K562 (cell line): ENCODE measurements around the gene SGPP1. TPM values are rescaled to one million over a fixed set of nuclear protein-coding genes. Genes with fewer than 3 reads are reported as not detected.

Source experiments
- ATAC-seq: fragments of 200-7000 bp; cut with Tn5 transposase; 3 replicates; pipeline ENCODE4 v1.9.1; 2020; ENCODE audit warnings: moderate library complexity
- BruUV-seq: library from RNA; stranded (reverse); fragments of 400-500 nt; replicated peaks from 2 replicates; lab custom pipeline; 2021; lab: Mats Ljungman, UMichigan
- CTCF ChIA-PET: fragments of 300-600 bp; formaldehyde crosslinking; extraction: SDS; loops from one replicate; lab custom pipeline; 2021; ENCODE audit warnings: low intra/inter-chr PET ratio; lab: Yijun Ruan, JAX
- POLR2A ChIA-PET: fragments of 300-600, 350-650 bp; sonication (Branson Sonifier 250); formaldehyde crosslinking; extraction: SDS; loops from one replicate; lab custom pipeline; 2021; ENCODE audit warnings: antibody characterized with exemption, inconsistent platforms; lab: Yijun Ruan, JAX
- DNase-seq, 4 experiments: peaks; one replicate each; pipeline versions ENCODE4 v3.0.0 to v3.0.0-alpha.2; 2011 to 2018; ENCODE audit warnings: low spot score in 3 of 4, mixed read lengths in 3 of 4; ENCODE audit errors: extremely low read depth in 1 of 4
- FAIRE-seq: peaks from 2 replicates; lab custom pipeline; 2011; peaks lifted over from hg19 to GRCh38; lab: Jason Lieb, UNC
- H2AFZ ChIP-seq: 2 replicates; pipeline ENCODE4 v1.6.0; 2011; ENCODE audit warnings: low read depth, low read length, control low read depth, inconsistent platforms
- H3K27ac ChIP-seq: fragments of 200-600 bp; 3 replicates; pipeline ENCODE4 v1.8.0; 2011; ENCODE audit warnings: low read depth, mild to moderate bottlenecking, control low read depth, inconsistent platforms, low read length, moderate library complexity, mixed read lengths; ENCODE audit errors: extremely low read depth
- H3K27me3 ChIP-seq, 2 experiments: fragments of 300-600 bp in 1 of 2; 2 replicates in 1 of 2; 3 replicates in 1 of 2; pipeline versions ENCODE4 v1.6.0 to v1.8.0; 2011; ENCODE audit warnings: inconsistent platforms in 2 of 2, low read length in 2 of 2, mild to moderate bottlenecking in 1 of 2, mixed read lengths in 1 of 2, moderate library complexity in 1 of 2; ENCODE audit not compliant: control insufficient read depth in 2 of 2, insufficient read depth in 2 of 2
- H3K36me3 ChIP-seq: fragments of 300-600 bp; 3 replicates; pipeline ENCODE4 v1.8.0; 2011; ENCODE audit warnings: mild to moderate bottlenecking, low read length, inconsistent platforms; ENCODE audit not compliant: control insufficient read depth, insufficient read depth
- H3K4me1 ChIP-seq, 2 experiments: fragments of 200-600 bp in 1 of 2; replicated peaks in 1 of 2; 2 replicates in 1 of 2; 3 replicates in 1 of 2; pipeline versions ENCODE4 v1.5.1 to v1.8.0; 2011; ENCODE audit warnings: inconsistent platforms in 2 of 2, low read length in 2 of 2, mild to moderate bottlenecking in 1 of 2, mixed read lengths in 1 of 2, moderate library complexity in 1 of 2; ENCODE audit not compliant: control insufficient read depth in 2 of 2, insufficient read depth in 2 of 2
- H3K4me2 ChIP-seq: 2 replicates; pipeline ENCODE4 v1.6.1; 2011; ENCODE audit warnings: low read length, control low read depth, inconsistent platforms, mixed read lengths; ENCODE audit not compliant: insufficient read depth
- H3K4me3 ChIP-seq: fragments of 200-600 bp; sonication (generic), shearing (Covaris generic); 2 replicates; pipeline ENCODE4 v1.5.1; 2016; ENCODE audit warnings: control low read depth, inconsistent platforms
- H3K79me2 ChIP-seq: fragments of 200-600 bp; 3 replicates; pipeline ENCODE4 v1.8.0; 2011; ENCODE audit warnings: low read length, inconsistent platforms; ENCODE audit not compliant: control insufficient read depth, insufficient read depth
- H3K9ac ChIP-seq, 2 experiments: 2 replicates each; pipeline versions ENCODE4 v1.6.0 to v1.6.1; 2011; ENCODE audit warnings: low read depth in 2 of 2, low read length in 2 of 2, control low read depth in 1 of 2, inconsistent platforms in 1 of 2, mild to moderate bottlenecking in 1 of 2, mixed read lengths in 1 of 2; ENCODE audit not compliant: insufficient read depth in 1 of 2
- H3K9me1 ChIP-seq: one replicate; pipeline ENCODE4 v1.6.0; 2011; ENCODE audit warnings: inconsistent platforms, mild to moderate bottlenecking, low read length, moderate library complexity; ENCODE audit not compliant: control insufficient read depth, insufficient read depth
- H3K9me3 ChIP-seq: replicated peaks from 2 replicates; pipeline ENCODE4 v1.5.1; 2011; ENCODE audit warnings: low read depth, low read length, inconsistent platforms; ENCODE audit not compliant: control insufficient read depth, insufficient read depth
- H4K20me1 ChIP-seq: replicated peaks from 2 replicates; pipeline ENCODE4 v1.6.1; 2011; ENCODE audit warnings: low read length, inconsistent platforms, mixed read lengths; ENCODE audit not compliant: control insufficient read depth, insufficient read depth
- AFF1 ChIP-seq, 2 experiments: fragments of 450-650 bp; IDR thresholded peaks; 2 replicates each; pipeline ENCODE4 v1.6.1; 2018; ENCODE audit warnings: mild to moderate bottlenecking in 2 of 2, low read depth in 1 of 2; ENCODE audit not compliant: partially characterized antibody in 2 of 2
- BCLAF1 ChIP-seq, 2 experiments: fragments of 450-650 bp in 1 of 2; IDR thresholded peaks; 2 replicates each; pipeline ENCODE4 v1.6.1; 2011 to 2017; ENCODE audit warnings: low read depth in 2 of 2, antibody characterized with exemption in 1 of 2, borderline replicate concordance in 1 of 2, low read length in 1 of 2, mild to moderate bottlenecking in 1 of 2, mixed read lengths in 1 of 2; ENCODE audit not compliant: control insufficient read depth in 1 of 2
- CBFA2T2 ChIP-seq: fragments of 450-650 bp; conservative IDR thresholded peaks from 2 replicates; pipeline ENCODE4 v1.6.1; 2017; ENCODE audit warnings: mild to moderate bottlenecking
- HBP1 ChIP-seq: fragments of 450-650 bp; formaldehyde crosslinking; IDR thresholded peaks from 2 replicates; pipeline ENCODE4 v1.4.0; 2022; ENCODE audit warnings: missing genetic modification characterization
- MBD1 ChIP-seq: fragments of 250-450 bp; sonication (Bioruptor Pico); IDR thresholded peaks from 2 replicates; pipeline ENCODE4 v1.8.0; 2022; ENCODE audit warnings: inconsistent platforms
- MBD2 ChIP-seq: sonication (generic); IDR thresholded peaks from 2 replicates; pipeline ENCODE4 v1.6.1; 2016; ENCODE audit warnings: low read depth, borderline replicate concordance
- SMARCE1 ChIP-seq: fragments of 450-650 bp; IDR thresholded peaks from 2 replicates; pipeline ENCODE4 v1.7.1; 2016; ENCODE audit warnings: mild to moderate bottlenecking
- TAF15 ChIP-seq: fragments of 200-400 bp; formaldehyde crosslinking; IDR thresholded peaks from 2 replicates; pipeline ENCODE4 v1.6.1; 2017; ENCODE audit warnings: mild to moderate bottlenecking, low read depth, low read length, moderate library complexity
- ZFX ChIP-seq: sonication (generic); formaldehyde crosslinking; IDR thresholded peaks from 2 replicates; pipeline ENCODE4 v1.8.0; 2022; ENCODE audit warnings: mild to moderate bottlenecking, missing genetic modification reagents, moderate library complexity
- in situ Hi-C: fragments of 300-500 bp; cut with MboI; formaldehyde crosslinking; loops from 4 replicates; pipeline ENCODE4 v1.15.0; 2018; ENCODE audit warnings: inconsistent platforms, mixed read lengths
- intact Hi-C: fragments of 100-400 bp; cut with micrococcal nuclease; formaldehyde crosslinking; loops from 2 replicates; pipeline ENCODE4 v1.14.2; 2022
- polyA plus RNA-seq, 8 experiments: library from polyadenylated mRNA; depleted of rRNA in 4 of 8; stranded (reverse) in 5 of 8; unstranded in 3 of 8; fragments of >200 nt; fragmentation: Nextera tagmentation in 2 of 8; fragmentation: Illumina TruSeq in 1 of 8; extraction: Ambion mirVana in 2 of 8; extraction: Trizol in 1 of 8; gene quantifications; 2 replicates each; pipeline versions ENCODE4 v1.2.1 to v1.2.3, GENCODE V29; 2011 to 2014; ENCODE audit warnings: inconsistent platforms in 1 of 8, missing spikeins in 1 of 8
- total RNA-seq, 7 experiments: library from RNA; depleted of rRNA in 6 of 7; stranded (reverse); fragments of >200 nt in 6 of 7; fragmentation: Illumina TruSeq in 2 of 7; extraction: Trizol in 2 of 7; gene quantifications; 2 replicates each; pipeline versions ENCODE4 v1.2.1 to v1.2.3, GENCODE V29; 2011 to 2021; ENCODE audit warnings: low replicate concordance in 1 of 7

SGPP1 gene
- total and polyA plus RNA-seq, 9 of the 15 experiments (the other 6 are each of a cell fraction or from before 2014, with no cell fraction given), result 2.2 to 7.3 (median 5.6) TPM

- TF ChIP-seq BCLAF1 (IDR thresholded peaks at IDR 0.05; ENCODE audit: borderline replicate concordance in 1 of 2, control insufficient read depth in 1 of 2, low read depth in 2 of 2, low read length in 1 of 2), result no peak
These were observed 12.5 kb downstream of the SGPP1 start (continued) for GRCh38 chr14:63715360-63715759.

- H3K4me3 ChIP-seq, result no peak overlapping the region
- POLR2A ChIA-PET, result no interaction called here
- H3K4me1 ChIP-seq, result peaks cover 0 to 11% of the 10 kb centered on the region in 2 experiments; a peak in 3 of 5 replicates
- no peaks in the 10 kb centered on the region for H3K9me1 ChIP-seq
- H2AFZ ChIP-seq, result no peak overlapping the region
- no TSS peak for BruUV-seq
- CTCF ChIA-PET, result no interaction called here
- intact Hi-C loops (no loop called here), in situ Hi-C loops (no loop called here)
- peak; percentile 62; the same call in 2 of the 3 replicates for ATAC-seq
- peaks cover 2% of the 10 kb centered on the region; the same call in 2 of the 3 replicates for H3K79me2 ChIP-seq
- H3K9me3 ChIP-seq, result no peaks in the 10 kb centered on the region; the same call in 1 of the 2 replicates
- DNase-seq, result peak in 1 of 4 experiments; percentile 37
- peak; percentile 40 for FAIRE-seq
- no peaks in the 10 kb centered on the region for H4K20me1 ChIP-seq
- H3K36me3 ChIP-seq, result no peaks in the 10 kb centered on the region
- H3K27me3 ChIP-seq, result no peaks in the 10 kb centered on the region
- no peak overlapping the region for H3K9ac ChIP-seq
- no peak overlapping the region for H3K27ac ChIP-seq
- H3K4me2 ChIP-seq, result no peak overlapping the region
- TF ChIP-seq MBD1 (CRISPR knock-in tag) (no peak), MBD2 (no peak), TAF15 (no peak), AFF1 (IDR thresholded peaks at IDR 0.05; ENCODE audit: low read depth in 1 of 2, partially characterized antibody in 2 of 2) (no peak), SMARCE1 (peak; percentile 79; the same call in 1 of the 2 replicates), ZFX (CRISPR knock-in tag) (no peak), CBFA2T2 (peak; percentile 55), HBP1 (CRISPR knock-in tag) (no peak)
These were observed 14.1 kb downstream of the SGPP1 start for GRCh38 chr14:63713764-63714163.
